HG03097 (cell line): ENCODE data around the gene ITGAE.

Experiments
- ATAC-seq: cut with Tn5 transposase; IDR thresholded peaks from one replicate; pipeline ENCODE4 v1.9.1; 2021; ENCODE audit not compliant: unreplicated experiment, low FRiP score

The ITGAE gene

DNA sequence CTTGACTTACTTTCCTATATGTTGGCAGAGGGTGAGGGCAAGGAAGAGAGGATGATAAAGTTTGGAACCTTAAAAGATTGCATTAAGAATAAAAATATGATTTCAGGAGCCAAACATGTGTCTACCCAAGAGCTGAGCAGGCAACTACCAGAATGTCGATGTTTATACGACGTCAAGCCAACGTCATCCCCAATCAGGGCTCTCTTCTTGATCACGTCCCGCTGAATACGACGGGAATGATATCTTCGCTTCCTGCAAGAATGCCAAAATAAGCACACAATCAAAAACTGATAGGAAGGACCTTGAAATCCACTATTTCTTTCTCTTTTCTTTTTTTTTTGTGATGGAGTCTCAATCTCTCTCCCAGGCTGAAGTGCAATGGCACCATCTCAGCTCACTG is 20.1 kb upstream of the ITGAE start:
- no peak for ATAC-seq

GRCh38 chr17:3818786-3819185 is 17.8 kb upstream of the ITGAE start:
- no peak for ATAC-seq

GRCh38 chr17:3817851-3818605 is 17.0 kb upstream of the ITGAE start:
- ATAC-seq: no peak

- no peak for ATAC-seq
Observed at GRCh38 chr17:3815925-3816324, 14.9 kb upstream of the ITGAE start.

GRCh38 chr17:3815122-3815521 is 14.1 kb upstream of the ITGAE start:
- no peak for ATAC-seq

DNA sequence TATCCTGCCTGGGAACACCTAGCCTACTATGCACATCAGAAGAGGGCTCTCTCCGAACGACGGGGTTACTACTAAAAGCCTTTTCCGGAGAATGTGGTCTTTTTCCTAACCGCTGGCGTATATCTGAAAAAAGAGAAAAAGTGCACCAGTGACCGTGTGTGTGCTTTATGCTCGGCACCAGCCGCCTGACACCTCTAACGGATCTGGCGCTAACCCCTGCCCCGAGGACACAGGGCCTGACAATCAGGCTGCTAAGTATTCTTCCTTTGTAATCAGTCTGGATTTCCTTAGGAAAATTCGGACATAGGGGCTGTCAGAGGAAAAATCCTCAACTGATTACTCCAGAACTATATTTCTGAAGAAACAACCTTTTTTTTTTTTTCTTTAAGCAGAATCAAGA is 13.4 kb upstream of the ITGAE start:
- ATAC-seq: no peak

DNA sequence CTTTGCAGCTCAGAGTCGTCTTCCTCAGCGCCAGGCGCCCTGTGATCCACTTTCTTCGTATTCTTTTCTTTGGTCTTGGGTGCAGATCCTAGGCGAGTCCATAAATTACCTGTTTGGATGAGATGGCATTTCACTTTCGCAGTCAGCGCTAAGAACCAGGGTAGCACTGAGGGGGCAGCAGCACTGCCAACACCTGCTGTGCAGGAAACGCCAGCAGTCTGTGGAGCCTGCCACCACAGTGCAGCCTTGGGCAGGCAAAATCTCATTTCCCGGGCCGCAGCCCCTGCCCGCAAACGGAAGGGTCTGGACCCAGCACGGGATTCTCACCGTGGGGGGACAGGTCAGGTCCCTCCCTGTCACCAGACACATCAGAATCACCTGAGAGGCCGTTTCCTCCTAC is 12.2 kb upstream of the ITGAE start:
- no peak for ATAC-seq

GRCh38 chr17:3812771-3813170 is 11.8 kb upstream of the ITGAE start:
- ATAC-seq: no peak

GRCh38 chr17:3812284-3812683 is 11.3 kb upstream of the ITGAE start:
- ATAC-seq: no peak

DNA sequence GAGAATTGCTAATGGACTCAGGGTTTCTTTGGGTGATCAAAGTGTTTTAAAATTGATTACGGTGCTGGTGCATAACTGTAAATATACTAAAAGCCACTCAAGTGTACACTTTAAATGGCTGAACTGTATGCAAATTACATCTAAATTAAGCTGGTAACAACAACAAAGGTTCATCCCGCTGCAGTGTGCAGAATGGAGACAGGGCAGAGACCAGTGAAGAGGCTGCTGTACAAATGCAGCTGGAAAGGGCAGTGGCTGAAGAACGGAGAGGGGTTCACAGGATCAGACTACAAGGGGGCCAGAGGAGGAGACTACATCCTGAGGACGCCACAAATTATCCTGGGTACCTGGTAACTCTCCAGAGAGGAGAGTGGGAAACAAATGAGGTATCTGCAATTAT is 9.0 kb upstream of the ITGAE start:
- ATAC-seq: no peak

GRCh38 chr17:3809135-3809534 is 8.1 kb upstream of the ITGAE start:
- ATAC-seq: no peak

- ATAC-seq: no peak
Observed at GRCh38 chr17:3808701-3809100, 7.7 kb upstream of the ITGAE start.

DNA sequence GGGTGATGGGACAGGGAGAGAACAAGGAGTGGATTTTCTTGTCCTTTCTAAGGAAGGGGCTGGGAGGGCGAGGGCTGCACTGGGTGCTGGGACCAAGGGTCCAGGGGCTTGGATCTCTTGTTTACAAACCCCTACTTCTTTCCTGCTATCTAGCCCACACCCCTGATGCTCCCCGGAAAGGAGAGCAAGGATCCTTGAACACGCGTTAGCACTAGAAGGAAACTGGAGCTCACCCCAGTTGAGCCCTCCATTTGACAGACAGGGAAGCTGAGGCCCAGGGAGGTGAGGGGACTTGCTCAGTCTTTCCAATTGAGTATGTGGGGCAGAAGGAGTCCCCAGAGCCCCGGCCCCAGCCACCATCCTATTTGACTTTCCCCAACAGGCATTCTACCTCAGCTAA is 4.6 kb upstream of the ITGAE start:
- no peak for ATAC-seq

DNA sequence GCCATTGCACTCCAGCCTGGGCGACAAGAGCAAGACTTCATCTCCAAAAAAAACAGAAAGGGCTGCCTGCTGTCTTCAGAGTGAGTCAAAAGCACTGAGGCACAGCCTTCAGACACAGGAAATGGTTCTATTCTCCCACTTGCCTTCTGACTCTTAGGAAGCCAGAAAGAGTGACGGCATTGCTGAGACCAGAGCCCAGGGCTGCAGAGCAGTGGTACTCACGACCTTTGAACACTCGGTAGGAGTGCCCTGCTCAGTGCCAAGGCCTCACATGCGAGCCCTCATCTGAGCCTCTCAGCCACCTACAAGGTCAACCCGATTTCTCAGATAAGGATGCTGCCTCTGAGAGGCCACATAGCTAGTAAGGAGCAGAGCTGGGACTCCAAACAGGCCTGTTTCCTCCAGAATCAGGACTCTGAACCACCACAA is 3.5 kb upstream of the ITGAE start:
- ATAC-seq: no peak

DNA sequence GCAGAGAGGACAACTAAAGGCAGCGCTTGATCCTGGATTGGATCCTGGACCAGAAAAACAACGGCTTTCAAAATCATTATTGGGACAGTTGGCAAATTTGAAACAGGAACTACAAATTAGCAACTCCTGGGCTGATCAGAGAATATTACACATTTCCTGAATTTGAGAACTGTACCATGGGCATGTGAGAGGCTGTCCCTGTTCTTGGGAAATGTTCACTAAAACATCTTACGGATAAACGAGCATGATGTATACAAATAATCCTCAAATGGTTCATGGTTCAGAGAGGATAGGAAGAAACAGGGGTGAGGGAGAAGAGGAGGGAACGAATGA is 2.3 kb upstream of the ITGAE start:
- ATAC-seq: no peak

GRCh38 chr17:3802461-3803307 is 1.7 kb upstream of the ITGAE start:
- ATAC-seq: no peak

GRCh38 chr17:3801792-3802191 is 804 bp upstream of the ITGAE start:
- no peak for ATAC-seq

DNA sequence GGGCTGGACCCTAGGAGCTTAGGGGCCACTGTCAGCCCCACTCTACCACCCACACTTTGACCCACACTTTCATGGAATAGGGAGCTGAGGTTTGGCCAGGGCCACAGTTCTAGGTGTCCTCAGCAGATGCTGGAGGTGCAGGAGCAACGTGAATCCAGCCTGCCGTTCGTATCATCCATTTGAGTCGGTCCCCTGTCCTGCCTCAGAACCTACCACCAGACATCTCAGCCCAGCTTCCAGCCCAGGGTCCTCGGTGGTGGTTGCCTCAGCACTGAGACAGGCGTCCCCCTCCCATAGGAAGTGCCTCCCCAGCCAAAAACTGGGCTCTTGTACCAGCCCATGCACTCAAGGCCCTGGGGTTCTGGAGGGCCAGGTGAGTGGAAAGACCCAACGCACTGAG is 359 bp upstream of the ITGAE start:
- no peak for ATAC-seq

DNA sequence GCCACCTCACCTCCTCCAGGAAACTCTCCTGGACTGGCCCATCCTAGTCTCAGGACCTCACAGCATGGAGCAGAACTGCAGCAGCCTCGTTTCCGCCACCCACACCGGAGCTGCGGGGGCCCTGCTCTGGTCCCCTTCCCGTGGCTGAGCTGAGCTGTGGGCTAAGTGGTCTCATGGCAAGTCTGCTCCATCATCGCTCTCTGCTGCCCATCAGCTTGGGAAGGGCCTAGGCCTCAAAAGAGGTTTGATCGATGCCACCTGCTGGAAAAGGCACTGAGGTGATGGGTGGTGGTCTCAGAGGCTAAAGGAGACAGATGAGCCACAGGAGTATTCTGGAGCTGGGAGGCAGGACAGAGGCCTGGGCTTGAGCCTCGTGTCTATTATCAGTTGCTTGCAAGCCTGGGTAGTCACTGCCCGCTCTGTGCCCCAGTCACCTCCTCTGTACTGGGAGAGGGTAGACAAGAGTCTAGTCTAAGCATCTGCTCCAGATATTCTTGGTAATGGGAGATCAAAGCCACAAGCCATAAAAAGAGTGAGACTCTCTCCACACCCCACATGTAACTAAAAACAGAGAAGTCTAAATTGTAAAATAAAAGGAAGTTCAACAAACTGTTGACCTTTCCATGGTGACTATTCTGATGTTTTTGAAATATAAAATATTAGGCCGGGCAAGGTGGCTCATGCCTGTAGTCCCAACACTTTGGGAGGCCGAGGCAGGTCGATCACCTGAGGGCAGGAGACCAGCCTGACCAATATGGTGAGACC is 1.6 kb downstream of the ITGAE start:
- ATAC-seq: no peak

GRCh38 chr17:3798273-3799180 is 2.5 kb downstream of the ITGAE start:
- ATAC-seq: no peak

GRCh38 chr17:3796822-3797170 is 4.2 kb downstream of the ITGAE start:
- peak; percentile 29 for ATAC-seq
